Measurements from ENCODE around the gene BPIFB1.

The BPIFB1 gene

DNA sequence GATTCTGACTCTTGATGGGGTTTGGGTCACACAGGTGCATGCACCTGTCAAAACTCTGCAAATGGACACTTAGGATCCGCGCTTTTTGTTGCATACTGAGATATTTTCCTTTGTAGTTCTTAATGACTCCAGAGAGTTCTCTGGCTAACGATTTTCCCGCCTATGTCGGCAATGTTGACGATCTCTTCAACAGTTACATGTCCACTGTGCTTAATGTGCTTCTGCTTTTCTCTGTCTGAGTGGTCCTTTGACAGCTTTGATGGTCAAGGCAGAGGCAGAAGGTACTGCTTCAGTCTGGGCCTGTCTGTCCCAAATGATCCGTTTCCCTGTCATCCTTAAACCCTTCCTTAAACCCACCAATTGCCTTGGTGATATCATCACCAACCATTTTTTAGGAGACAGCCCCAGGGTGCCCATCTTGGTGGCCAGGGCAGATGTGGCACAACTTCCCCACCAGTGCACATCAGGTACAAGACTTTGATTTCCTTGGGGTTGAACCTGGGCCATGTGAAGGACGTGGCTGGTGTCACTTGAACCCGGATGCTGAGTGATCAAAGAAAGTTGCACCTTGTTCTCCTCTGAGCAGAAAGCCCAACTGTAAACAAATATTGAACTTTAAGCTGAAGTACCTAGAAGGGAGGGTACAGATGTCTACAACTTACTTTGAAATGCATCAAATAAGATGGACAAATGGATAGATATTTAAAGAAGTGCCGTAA lies 10.7 kb upstream of the BPIFB1 start:
- no peak for DNase-seq (ENCODE audit: low spot score)

DNA sequence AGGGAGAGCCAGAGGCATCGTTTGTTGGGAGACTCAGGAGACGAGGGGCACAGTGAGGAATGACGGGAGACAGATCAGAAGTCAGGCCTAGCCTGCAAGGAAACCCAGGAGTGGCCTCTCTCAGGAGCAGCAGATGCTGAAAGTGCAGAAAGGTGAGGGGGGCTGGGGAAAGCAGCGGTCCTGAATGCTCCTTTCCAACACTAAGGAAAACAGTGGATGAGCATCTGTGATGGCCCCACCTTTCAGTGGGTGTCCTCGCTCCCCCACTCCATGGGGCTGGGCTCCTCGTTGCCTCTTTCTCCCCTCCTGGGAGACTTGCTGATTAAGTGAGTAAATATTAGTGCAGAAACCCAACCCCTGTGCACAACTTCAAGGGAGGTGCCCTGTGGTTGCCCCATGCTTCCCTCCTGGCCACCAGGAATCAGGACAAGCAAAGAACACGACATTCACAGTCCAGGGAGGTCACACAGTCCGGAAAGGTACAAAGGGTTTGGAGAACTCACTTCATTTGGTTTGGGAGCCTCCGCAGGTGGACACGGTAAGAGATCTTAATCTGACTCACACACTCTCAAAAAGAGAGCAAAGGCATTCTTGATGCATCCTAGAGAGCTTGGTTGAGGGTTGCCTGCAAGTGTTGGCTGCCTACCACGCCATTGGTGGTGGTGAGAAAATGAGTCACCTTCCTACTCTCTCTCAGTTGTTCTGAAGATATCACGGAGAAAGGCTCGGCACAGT lies 9.7 kb upstream of the BPIFB1 start:
- DNase-seq (ENCODE audit: low spot score): no peak

DNA sequence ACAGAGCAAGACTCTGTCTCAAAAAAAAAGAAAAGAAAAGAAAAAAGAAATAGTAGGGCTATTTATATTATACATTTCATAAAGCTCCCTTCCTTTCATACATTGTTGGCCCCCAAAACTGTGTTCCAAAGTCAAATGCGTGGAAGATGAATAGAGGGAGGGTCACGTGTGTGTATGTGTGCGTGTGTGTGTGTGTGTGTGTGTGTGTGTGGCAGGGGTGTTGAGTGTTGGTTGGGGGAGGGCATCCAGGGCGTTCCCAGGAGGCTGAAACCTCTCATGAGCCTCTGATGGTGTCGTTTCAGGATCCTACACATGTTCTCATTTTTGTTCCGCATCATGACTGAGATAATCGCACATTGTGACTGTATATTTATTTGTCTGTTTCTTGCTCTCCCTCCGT lies 7.8 kb upstream of the BPIFB1 start:
- DNase-seq (ENCODE audit: low spot score): no peak

DNA sequence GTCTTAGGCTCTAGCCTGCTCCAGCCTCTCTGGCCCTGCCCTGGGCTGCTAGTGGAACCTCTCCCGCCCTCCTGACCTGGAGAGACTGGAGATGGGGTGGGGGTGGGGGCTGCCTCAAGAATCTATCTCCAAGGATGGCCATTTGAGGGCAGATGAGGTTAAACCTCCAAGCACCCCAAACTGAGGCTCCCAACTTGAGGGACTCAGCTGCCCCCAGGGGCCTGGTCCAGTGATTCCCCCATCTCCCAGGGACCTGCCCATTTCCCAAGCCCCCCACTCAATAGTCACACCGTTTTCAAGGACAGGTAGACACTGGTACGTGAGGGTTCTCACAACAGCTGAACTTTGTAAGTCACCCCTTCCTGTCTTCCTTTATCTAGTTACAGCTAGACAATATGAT lies 7.1 kb upstream of the BPIFB1 start:
- no peak for DNase-seq (ENCODE audit: low spot score)

DNA sequence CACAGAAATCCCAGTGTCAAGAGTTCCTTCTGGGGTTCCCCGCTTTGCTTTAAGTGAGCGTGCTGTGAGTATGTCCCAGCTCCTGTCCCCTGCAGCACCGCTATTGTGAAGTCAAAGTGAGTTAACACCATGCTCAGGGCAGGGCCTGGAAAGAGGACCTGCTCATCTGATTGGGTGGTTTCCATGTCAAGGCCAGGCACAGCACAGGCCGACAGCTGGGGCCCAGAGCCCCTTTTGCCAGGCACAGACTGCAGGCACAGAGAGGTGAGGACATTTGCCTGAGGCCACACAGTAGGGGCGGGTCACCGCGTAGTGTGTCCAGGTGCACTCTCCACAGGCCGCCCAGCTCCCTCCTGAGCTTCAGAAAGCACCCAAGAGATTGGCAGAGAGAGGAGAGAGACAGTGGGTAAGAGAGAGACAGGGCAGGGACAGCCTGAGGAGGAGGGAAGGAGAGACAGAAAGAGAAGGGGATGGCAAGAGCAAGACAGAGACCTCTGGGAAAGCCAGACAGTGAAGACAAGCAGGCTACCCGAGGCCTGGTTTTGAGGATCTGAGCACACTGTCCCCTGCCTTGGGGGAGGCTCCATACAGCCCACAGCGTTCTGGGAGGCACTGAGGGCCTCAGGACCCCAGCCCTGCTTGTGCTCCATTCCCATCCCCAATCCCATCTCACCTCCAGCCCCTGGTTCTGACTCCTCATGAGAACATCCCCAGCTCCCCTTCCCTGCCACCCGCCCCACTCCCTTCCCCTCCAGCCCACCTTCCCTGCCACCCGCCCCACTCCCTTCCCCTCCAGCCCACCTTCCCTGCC lies 6.5 kb upstream of the BPIFB1 start:
- no peak for DNase-seq (ENCODE audit: low spot score)

DNA sequence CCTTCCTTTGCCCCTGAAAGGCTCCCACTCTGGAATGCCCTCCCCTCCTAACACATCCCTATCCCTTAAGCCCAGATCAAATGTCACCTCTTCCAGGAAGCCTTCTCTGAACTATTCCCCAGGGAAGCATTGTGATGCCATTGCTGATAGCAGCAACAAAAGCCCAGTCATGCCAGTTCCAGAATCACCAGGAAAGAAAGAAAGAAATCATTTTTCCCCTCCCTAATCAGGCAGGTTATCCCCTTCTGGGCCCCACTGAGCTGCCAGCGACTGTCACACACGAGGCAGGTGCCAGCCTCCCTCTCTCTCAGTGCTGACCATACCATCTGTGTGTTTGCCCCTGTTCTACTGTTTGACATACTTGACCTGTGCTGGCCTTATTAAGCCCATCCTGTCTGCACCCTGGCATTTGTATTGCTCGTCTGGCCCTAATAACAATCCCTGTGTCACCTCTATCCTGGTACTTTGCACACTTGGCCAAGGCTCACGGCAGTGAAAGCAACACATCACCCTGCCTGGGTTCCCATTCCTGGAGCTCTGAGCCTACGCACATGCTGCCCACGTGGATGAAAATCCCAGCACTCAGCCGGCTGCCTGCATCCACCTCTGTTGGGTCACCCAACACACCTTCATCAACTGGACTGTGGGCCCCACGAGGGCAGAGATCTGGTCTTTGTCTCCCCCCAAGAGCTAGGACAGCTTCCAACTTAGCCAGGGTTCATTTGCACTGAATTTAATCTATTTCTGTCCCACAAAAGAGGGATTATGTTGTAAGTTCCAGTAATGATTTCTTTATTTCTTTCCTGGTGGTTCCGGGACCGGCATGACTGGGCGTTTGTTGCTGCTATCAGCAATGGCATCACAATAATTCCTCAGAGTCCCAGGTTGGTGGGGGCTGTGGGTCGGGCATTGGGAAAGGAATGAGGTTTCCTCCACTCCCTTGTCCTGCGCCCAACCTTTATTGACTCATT lies 5.3 kb upstream of the BPIFB1 start:
- peak; percentile 72 for DNase-seq (ENCODE audit: low spot score)

DNA sequence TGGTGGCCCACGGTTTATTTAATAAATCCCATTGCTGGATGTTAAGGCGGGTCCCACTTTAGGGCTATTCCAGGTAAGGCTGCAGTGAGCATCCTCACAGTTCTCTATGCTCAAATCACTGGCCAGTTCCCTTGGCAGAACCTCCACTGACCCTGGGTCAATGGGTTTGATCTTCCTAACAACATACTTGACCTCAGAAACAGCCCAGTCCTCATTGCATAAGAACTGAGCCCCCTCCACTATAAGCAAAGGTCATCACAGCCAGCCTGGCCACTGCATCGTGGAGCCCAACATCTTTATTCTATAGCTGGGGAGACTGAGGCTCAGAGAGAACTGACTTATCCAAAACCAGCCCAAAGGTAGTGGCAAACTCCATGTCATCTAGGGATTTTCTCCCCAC lies 4.3 kb upstream of the BPIFB1 start:
- DNase-seq (ENCODE audit: low spot score): no peak

DNA sequence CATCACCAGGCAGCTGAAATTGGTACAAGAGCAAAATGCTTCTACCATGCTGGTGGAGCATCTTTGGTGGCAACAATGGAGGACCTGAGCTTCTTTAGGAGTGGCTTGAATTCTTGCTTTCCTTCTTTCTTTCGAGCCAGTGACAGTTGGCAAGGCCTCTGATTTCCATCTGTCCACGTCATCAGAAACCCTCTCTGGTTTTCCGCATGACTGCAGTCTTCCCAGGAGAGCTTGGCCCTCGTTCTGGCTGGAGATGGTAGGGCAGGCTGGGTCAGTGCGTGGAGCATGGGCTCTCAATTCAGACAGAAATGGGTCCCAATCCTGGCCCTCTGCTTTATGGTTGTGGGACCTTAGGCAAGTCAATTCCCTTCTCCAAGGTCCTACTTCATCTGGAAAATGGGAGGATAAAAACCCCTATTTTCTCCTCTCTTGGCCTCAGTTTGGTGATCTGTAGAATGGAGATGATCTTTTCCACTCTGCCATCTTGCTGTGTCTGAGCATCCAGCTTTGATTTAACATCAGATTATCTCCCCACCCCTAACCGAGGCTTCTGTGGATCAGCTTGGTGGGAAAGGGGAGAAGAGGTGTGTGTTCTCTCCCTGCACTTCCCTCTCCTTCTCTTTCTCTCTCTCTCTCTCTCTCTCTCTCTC lies 3.6 kb upstream of the BPIFB1 start:
- no peak for DNase-seq (ENCODE audit: low spot score)

DNA sequence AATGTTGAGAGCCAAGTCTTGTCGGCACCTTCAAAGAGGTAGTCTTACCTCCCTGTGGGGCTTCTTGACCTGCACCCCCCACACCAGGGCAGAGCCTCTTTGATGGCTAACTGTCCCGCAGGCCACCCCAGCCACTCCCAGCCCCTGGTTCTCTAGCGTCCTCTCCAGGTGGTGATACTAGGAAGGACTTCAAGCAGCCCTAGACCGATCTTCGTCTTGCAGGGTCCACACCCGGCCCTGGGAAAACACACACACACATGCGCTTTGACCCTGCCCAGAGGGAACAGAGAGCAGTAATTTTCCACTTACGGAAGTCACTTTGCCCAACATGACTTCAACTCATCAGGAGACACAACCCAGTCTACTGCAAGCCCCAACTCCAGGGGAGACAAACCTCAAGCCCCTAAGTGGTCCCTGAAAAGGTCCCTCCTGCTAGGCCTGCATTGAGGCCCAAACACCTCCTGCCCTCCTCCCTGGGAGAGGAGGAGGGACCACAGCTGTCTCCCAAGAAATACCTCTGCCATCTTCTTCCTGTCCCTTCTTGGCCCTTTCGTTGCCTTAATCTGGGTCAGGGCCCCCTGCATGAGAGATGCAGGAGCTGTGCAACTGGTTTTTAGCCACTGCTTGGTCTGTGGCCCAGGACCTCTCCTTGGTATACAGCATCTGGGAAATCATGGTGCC lies 2.9 kb upstream of the BPIFB1 start:
- no peak for DNase-seq (ENCODE audit: low spot score)

DNA sequence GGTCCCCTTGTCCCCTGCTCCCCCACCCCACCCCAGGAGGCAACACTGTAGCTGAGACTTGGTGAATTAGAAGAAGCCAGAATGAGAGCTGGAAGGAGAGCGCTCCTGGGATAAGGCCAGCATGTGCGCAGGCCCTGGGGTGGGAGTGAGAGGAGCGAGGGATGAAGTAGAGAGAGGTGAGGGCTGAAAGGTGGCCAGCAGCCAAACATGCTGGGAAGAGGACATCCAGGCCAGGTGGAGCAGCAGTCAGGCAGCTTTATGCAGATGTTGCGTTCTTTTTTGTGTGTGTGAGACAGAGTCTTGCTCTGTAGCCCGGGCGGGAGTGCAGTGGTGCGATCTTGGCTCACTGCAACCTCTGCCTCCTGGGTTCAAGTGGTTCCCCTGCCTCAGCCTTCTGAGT lies 2.2 kb upstream of the BPIFB1 start:
- DNase-seq (ENCODE audit: low spot score): no peak

DNA sequence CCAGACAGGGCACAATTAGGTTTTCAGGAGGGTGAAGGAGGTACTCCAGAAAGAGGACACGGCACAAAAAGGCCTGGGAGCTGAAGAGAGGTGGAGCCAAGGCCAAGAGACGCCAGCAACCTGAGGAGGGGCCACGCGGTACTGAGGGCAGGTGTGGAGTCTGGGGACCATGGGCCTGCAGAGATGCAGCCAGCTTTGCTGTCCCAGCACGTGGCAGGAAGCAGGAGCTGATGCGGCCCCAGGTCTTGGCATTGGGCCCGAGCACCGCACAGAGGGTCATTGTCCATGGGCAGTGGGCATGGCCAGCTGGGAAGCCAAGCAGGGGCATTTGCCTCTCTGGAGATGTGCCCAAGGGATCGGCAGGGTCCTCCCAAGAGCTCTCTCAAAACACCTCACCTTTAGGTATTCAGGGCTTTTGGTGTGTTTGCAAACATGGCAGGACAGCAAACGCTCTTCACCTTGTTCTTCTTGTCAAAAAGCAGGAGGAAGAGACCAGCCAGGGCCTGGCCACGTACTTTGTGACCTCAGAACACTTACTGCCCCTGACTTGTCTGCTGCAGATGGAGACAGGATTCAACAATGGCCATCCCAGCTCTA lies 1.4 kb upstream of the BPIFB1 start:
- no peak for DNase-seq (ENCODE audit: low spot score)

DNA sequence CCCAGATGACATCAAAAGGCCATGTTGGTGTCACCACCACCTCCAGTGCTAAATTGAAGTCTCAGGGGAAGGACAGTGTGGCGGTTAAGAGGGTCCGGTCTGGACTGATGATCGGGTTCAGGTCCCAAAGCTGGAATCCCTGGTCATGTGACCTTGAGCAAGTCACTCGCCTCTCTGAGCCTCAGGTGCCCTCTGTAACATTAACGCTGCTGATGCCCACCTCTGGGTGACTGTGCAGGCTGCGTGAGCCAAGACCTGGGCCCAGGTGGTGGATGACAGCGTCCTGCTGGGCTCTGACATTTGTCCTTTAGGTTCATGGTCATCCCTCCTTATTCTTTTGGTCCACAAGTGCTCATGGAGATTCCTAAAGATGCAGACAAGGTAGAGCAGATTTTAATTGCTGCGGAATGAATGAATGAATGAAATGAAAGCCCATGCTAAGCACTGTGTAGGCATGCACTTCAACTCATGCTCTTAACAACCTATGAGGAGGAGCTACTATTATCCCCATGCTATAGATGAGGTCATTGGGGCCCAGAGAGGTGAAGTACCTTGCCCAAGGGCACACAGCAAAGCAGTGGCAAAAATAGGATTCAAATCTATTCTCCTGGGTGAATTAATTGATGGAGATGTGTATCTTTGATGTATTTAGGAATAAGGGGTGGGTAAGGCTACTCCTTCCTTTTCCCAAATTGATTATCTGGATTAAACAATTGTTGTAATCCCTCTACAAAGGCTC lies 649 bp upstream of the BPIFB1 start:
- DNase-seq (ENCODE audit: low spot score): no peak

DNA sequence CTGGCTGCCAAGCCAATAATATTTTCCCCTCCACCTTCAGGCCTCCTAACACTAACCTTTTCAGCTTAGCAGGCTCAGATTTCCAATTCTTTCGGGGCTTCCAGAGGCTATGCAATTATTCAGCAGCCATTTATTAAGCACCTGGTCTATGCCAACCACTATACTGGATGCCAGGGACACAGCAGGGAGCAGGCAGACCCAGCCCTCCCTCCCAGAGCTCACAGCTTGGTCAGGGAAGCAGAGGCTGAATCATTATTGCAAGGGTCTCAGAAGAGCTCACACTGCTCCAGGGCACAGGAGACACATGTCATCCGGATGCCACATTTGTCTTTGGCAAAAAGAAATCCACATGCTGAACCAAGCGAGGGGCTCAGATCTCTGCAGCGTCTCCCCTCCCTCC lies 1.3 kb downstream of the BPIFB1 start:
- no peak for DNase-seq (ENCODE audit: low spot score)

DNA sequence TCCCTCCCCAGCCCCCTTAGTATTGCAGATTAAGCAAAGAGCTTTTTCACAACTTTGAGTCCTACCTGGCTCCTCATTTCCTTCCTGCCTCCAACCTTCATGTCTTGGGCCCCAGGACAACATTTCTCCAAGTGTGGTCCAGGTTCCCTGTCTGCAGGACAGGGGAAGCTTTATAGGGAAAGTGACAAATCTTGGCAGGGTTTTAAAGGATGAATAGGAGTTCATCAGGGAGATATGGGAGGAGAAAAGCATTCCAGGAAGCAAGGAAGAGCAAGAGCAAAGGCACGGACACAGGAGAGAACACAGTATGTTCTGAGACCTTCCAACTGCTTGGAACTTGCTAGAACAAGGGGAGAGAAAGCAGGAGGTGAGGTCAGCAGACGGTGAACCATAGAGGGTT lies 1.9 kb downstream of the BPIFB1 start:
- no peak for DNase-seq (ENCODE audit: low spot score)

DNA sequence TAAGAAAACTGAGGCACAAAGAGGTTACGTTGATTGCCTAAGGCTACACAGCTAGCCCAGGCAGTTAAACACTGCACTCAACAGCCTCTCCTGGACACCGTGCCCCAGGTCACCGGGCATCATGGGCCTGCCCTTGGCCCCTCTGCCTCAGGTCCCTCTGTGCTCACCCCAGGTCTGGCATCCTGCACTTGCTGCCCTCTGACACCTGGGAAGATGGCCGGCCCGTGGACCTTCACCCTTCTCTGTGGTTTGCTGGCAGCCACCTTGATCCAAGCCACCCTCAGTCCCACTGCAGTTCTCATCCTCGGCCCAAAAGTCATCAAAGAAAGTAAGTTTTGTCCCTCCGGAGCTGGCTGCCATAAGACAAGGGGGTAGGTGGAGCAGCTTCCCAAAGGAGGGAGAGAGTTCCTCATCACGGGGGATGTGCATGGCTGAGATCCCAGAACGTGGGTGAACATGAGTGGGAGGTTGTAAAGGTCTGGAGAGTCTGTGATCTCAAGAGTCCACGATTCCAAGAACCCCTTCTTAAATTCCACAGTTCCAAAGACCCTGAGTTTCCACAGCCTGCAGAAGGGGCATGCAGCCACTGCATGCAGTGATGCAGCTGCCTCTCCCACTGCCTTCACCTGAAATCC lies 3.0 kb downstream of the BPIFB1 start:
- DNase-seq (ENCODE audit: low spot score): no peak

DNA sequence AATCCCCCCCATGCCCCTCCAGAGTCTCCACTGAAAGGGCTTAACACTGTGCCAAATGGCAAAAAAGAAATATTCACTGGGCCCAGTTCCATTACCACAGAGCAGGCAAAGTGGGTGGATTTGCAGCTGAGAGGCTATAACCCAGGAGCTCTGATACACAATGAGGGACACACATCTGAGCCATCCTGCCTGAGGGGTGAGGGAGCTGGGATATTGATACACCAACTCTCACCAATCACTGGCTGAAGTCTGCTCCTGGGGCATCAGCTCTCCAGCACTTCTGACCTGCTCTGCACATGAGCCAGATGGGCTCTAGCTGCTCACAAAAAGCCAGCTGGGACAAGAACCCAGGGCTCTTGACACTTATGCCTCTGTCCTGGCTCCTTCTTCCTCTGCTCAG lies 4.9 kb downstream of the BPIFB1 start:
- DNase-seq (ENCODE audit: low spot score): no peak

DNA sequence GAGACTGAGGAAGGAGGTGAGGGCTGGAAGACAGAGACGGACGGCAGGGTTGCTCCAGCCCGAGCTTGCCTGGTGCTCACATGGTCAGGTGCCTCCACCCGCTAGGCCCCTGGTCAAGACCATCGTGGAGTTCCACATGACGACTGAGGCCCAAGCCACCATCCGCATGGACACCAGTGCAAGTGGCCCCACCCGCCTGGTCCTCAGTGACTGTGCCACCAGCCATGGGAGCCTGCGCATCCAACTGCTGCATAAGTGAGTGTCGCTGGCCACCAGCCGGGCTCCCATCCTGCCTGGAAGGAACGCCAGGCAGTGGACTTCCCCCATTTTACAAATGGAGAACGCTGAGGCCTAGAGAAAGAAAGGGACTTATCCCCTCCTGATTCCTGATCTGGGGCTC lies 7.8 kb downstream of the BPIFB1 start:
- DNase-seq (ENCODE audit: low spot score): no peak

DNA sequence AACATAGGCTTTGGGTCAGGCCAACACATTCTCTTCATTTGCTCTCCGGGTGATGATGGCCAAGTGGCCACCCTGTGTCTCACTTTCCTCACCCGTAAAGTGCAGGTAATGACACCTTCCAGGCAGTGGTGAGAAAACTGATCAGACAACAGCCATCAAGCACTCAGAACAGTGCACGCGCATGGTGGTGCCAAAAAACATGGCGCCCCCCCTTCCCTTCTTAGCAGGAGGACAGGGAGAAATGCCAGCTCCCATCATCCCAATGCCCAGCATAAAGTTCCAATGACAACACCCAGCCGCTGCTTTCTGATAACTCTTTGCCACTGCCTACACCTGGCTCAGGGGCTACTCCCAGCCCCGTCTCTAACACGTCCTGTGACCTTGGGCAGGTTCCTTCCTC lies 8.4 kb downstream of the BPIFB1 start:
- DNase-seq (ENCODE audit: low spot score): no peak

DNA sequence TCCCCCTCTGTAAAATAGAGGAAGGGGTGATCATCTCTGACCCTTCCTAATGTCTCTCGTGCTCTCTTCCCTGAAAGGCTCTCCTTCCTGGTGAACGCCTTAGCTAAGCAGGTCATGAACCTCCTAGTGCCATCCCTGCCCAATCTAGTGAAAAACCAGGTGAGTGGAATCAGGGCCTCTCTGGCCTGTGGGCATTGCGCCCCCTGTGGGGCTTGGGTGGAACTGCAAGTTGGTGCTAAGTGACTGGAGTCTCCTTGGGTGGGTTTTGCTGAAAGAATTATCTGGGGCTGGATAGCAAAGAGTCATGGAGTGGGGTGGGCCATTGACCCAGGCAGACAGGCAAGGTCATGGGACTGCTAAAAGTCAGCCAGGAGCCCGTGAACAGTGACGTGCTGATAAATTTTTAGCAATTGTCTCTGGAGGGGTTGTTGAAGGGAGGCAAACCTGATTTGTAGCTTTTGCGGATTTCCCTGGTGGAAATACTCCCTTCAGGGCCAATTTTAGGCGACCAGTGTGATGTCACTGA lies 8.9 kb downstream of the BPIFB1 start:
- peak; percentile 83 for DNase-seq (ENCODE audit: low spot score)
